CD4-positive, alpha-beta T cell treated with Interleukin-10 for 1 hour (primary cell): ENCODE measurements around the gene JUND.

ENCODE experiments used
- DNase-seq: peaks from one replicate; pipeline ENCODE4 v3.0.0-alpha.2; 2020

JUND gene

GRCh38 chr19:18308051-18308947 lies 26.9 kb upstream of the JUND start:
- no peak for DNase-seq

DNA sequence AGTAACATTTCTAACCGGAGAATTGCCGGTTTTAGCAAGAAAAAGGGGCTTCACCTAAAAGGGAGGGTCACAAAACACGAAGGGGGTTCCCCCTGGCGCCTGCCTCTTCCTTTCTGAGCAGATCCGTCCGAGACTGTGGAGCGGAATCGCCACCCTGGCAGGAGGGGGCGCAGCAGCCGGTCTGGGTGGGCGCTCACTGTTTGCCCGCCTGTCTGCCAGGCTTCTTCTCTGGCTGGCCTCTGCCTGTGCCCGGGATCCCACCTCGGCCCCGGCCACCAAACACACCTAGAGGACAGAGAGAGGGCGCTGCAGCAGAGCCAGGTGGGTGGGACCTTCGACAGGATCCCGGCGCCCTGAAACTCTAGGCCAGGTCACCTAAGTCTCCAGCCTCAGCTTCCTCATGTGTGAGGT lies 25.9 kb upstream of the JUND start:
- peak; percentile 63 for DNase-seq

DNA sequence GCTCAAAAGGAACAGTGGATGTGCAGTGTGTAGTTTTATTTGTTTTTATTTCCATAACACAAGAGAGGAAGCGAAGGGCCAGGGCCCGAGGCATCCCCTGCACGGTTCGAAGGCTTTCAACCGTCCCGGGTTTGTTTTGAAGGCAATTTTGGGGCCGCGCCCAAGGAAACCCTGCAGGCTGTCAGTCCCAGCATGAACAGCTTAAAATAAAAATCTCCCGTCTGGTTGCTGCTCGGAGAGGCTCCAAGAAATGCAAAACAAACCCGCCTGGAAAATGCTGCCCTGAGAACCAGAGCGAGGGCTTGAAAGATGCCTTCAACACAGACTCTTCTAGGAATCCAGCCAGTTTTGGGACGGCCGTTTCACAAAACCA lies 25.5 kb upstream of the JUND start:
- no peak for DNase-seq

- DNase-seq: no peak
Observed at GRCh38 chr19:18306209-18306887, 24.9 kb upstream of the JUND start.

- peak; percentile 86 for DNase-seq
Observed at GRCh38 chr19:18304458-18305310, 23.3 kb upstream of the JUND start.

GRCh38 chr19:18304208-18304457 lies 22.7 kb upstream of the JUND start:
- DNase-seq: no peak

- DNase-seq: no peak
Observed at GRCh38 chr19:18301718-18302111, 20.3 kb upstream of the JUND start.

DNA sequence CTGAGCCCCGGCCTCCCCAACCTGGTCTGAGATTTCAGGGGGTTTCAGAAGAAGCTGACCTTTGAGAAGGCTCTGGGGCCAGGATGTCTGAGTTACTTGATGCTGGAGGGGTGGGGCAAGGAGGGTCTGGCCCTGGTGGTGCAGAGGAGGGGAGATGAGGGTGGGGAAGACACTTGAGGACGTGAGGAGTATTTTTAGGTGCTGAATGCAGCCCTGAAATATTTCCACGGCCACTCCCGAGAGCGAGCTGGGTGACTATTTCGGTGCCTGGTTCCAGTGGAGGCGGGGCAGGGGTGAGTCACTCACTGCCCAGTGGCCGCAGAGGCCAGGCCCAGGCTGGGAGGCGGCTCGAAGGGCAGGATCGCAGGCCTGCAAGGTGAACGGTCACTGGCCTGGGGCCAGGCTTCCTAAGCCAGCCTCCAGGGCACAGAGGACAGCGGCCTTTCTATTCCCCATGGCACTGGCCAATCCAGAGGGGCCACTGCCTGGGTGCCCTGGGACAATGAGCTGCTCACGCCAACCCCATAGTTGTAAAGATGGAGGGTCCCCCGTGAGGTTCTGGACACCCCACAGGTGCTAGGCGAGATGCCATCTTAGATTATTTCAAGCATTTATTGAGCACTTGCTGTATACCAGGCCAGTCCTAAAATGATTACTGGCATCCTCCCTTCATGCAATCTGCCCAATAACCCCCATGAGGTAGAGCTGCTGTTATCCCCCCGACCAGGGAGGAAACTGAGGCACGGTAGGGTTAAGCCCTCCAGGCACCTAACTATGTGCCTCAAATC lies 19.7 kb upstream of the JUND start:
- DNase-seq: no peak

DNA sequence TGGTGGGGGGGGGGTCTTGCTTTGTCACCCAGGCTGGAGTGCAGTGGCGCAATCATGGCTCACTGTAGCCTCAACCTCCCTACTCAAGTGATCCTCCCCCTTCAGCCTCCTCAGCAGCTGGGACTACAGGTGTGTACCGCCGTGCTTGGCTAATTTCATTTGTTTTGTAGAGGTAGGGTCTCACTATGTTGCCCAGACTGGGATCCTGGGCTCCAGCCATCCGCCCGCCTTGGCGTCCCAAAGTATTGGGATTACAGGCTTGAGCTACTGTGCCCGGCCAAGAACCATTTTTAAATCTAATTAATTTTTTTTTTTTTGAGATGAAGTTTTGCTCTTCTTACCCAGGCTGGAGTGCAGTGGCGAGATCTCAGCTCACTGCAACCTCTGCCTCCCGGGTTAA lies 18.2 kb upstream of the JUND start:
- no peak for DNase-seq

- no peak for DNase-seq
Observed at GRCh38 chr19:18298601-18299000, 17.2 kb upstream of the JUND start.

GRCh38 chr19:18297308-18297707 lies 15.9 kb upstream of the JUND start:
- DNase-seq: no peak

GRCh38 chr19:18295034-18295451 lies 13.6 kb upstream of the JUND start:
- no peak for DNase-seq

DNA sequence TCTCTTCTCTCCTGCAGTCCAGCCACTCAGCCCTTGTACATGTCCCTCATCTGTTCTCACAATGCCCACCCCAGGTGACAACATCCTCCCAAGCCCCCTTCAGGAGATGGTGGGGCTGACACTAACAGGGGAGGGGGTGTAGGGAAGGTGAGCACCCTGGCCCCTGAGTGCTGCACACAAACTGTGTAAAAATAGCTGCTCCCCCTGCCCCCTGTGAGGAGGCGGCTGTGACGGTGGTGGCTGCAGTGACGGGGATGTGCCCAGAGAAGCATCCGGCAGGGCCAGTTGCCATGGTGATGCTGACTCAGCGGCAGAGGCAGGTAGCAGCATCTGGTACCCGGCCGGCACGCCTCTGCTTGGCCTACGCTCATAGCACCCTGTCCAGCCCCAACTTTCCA lies 13.0 kb upstream of the JUND start:
- DNase-seq: peak; percentile 95

DNA sequence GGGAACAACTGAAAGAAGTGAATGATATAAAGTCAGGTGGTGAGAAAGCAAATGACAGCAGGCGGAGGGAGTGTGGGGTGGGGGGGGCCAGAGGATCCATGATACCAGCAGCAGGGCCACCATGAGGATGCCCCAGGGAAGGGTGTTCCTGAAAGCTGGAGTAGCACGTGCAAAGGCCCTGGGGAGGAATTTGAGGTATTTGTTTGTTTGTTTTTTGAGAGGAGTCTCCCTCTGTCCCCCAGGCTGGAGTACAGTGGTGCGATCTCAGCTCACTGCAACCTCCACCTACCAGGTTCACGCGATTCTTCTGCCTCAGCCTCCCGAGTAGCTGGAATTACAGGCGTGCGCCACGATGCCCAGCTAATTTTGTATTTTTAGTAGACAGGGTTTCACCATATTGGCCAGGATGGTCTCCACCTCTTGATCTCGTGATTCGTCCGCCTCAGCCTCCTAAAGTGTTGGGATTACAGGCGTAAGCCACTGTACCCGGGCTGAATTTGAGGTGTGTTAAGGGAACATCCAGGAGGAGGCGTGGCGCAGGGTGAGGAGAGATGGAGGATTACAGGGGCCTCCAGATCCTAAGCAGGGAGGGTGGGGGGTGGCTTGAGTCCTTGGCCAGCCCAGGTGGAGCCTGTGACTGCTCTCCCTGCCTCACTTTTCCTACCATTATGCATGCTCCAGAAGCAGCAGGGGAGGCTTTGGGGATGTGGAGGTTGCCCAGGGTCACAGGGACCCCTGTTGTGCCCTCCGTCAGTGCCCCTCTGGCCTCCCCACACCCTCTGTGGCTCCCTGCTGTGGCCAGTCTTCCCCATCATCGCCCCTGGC lies 12.4 kb upstream of the JUND start:
- DNase-seq: peak; percentile 26

- DNase-seq: peak; percentile 65
Observed at GRCh38 chr19:18292810-18293641, 11.6 kb upstream of the JUND start.

DNA sequence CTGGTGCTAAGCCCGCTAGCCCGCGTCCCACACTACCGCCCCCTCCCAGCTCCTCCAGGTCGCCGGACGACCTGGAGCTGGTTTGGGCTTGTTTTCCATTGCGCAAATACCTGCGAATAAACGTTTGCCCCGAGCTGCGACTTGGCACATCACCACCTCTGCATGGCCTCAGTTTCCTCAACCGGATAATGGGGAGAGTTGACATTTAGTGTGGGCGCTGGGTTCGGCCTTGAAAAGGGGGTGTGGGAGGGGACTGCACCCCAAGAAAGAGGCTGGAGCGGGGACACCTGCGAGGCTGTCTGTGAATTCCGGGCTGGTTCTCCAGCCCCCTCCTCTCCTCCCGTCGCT lies 11.0 kb upstream of the JUND start:
- peak; percentile 49 for DNase-seq

- peak; percentile 84 for DNase-seq
Observed at GRCh38 chr19:18291590-18292461, 10.4 kb upstream of the JUND start.

DNA sequence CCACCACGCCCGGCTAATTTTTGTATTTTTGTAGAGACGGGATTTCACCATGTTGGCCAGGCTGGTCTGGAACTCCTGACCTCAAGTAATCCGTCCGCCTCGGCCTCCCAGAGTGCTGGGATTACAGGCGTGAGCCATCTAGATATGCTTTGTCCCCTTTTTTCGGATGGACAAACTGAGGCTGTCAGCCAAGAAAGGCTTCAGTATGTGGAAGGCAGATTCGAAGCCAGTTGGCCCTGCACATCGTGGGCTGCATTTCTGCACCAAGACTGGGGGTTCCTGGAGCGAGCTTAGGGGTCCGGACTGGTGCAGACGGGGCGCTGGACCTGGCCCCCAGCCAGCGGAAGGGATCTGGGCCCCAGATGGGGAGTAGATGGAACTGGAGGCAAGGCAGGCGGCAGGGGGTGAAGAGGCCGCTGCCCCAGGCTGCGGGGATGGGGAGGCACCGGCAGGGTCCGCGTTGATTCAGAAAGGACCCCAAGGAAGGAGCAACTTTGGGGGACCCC lies 9.7 kb upstream of the JUND start:
- DNase-seq: peak; percentile 41

GRCh38 chr19:18290302-18291018 lies 9.0 kb upstream of the JUND start:
- DNase-seq: peak; percentile 94
